Peyer's patch (tissue), 4 donors: ENCODE data around the gene TMEM178B. TPM values are rescaled to one million over a fixed set of nuclear protein-coding genes. Genes with fewer than 3 reads are reported as not detected.

Experiments used
- DNase-seq, 3 donors: peaks; one replicate each; pipeline ENCODE4 v3.0.0-alpha.2; 2017 to 2019
- H3K27ac ChIP-seq, 4 donors: fragments of 200-600 bp; sonication (generic); one replicate each; pipeline ENCODE4 v1.5.1; 2016 to 2019
- H3K27me3 ChIP-seq, 2 donors: fragments of 200-600 bp; sonication (generic); one replicate each; pipeline ENCODE4 v1.5.1; 2019
- H3K36me3 ChIP-seq, 3 donors: fragments of 200-600 bp; sonication (generic); one replicate each; pipeline ENCODE4 v1.5.1; 2016 to 2019
- H3K4me1 ChIP-seq, 4 donors: fragments of 200-600 bp; sonication (generic); one replicate each; pipeline ENCODE4 v1.5.1; 2016 to 2019
- H3K4me3 ChIP-seq, 4 donors: fragments of 200-600 bp; sonication (generic); 1 replicate in 3 of 4; 2 replicates in 1 of 4; pipeline ENCODE4 v1.5.1; 2016 to 2019; ENCODE audit warnings: mild to moderate bottlenecking in 1 of 4
- H3K9me3 ChIP-seq, 4 donors: fragments of 200-600 bp; sonication (generic); one replicate each; pipeline ENCODE4 v1.5.1; 2016 to 2019; ENCODE audit warnings: mild to moderate bottlenecking in 1 of 4
- POLR2A ChIP-seq, 2 donors: fragments of 450-650 bp; IDR thresholded peaks; one replicate each; pipeline ENCODE4 v1.5.1; 2017; ENCODE audit warnings: antibody characterized with exemption in 2 of 2, mild to moderate bottlenecking in 2 of 2, moderate library complexity in 2 of 2
- total RNA-seq, 4 donors: library from RNA; depleted of rRNA; stranded (reverse); fragments of >200 nt; gene quantifications; one replicate each; pipeline ENCODE4 v1.1.0, GENCODE V29; 2016
- TF ChIP-seq, protein P1 (sequence below), 6 experiments: fragments of 450-650 bp in 4 of 6; fragments of 200-600 bp in 2 of 6; sonication (generic) in 1 of 6; IDR thresholded peaks; one replicate each; pipeline ENCODE4 v1.5.1; 2017 to 2019; ENCODE audit warnings: antibody characterized with exemption in 6 of 6, mild to moderate bottlenecking in 3 of 6, moderate library complexity in 1 of 6

The TMEM178B gene
- total RNA-seq, 4 donors from 2014 or later, result under 0.01 to 0.66 (median 0.13) TPM; not detected in 1

DNA sequence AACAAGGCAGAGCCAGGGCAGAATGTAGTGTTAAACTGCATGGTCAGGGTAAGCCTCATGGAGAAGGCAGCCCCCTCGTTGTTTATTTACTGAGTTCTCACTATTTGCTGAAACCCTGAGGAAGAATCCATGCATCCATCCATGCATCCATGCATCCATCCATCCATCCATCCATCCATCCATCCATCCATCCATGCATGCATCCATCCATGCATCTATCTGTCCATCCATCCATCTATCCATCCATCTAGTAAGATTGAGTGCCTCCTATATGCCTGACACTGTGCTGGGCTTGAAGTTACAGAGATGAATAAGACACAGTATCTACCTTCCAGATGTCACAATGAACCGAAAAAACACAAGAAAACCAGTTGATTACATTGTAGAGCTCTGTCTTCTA lies 275.9 kb downstream of the TMEM178B start:
- no peak for DNase-seq
- TF ChIP-seq POLR2A (IDR thresholded peaks at IDR 0.05), result no peak
- TF ChIP-seq, protein P1, sequence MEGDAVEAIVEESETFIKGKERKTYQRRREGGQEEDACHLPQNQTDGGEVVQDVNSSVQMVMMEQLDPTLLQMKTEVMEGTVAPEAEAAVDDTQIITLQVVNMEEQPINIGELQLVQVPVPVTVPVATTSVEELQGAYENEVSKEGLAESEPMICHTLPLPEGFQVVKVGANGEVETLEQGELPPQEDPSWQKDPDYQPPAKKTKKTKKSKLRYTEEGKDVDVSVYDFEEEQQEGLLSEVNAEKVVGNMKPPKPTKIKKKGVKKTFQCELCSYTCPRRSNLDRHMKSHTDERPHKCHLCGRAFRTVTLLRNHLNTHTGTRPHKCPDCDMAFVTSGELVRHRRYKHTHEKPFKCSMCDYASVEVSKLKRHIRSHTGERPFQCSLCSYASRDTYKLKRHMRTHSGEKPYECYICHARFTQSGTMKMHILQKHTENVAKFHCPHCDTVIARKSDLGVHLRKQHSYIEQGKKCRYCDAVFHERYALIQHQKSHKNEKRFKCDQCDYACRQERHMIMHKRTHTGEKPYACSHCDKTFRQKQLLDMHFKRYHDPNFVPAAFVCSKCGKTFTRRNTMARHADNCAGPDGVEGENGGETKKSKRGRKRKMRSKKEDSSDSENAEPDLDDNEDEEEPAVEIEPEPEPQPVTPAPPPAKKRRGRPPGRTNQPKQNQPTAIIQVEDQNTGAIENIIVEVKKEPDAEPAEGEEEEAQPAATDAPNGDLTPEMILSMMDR (IDR thresholded peaks at IDR 0.05), result no peak
- H3K36me3 ChIP-seq, result no peaks in the 10 kb centered on the region

DNA sequence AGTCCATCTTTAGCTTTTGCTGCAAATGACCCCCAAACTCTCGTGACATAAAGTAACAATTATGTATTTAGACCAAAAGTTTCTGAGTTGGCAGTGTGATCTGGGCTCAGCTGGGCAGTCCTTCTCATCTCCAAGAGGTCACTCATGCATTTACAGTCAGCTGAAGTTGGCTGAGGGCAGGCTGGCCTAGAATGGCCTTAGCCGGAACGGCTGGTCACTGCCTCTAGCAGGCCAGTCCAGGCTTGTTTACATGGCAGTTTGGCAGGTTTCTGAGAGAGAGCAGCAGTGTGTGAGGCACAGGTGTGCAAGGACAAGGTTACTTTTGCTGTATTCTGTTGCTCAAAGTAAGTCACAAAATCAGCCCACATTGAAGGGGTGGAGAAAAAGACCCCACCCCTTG lies 277.3 kb downstream of the TMEM178B start:
- Histone ChIP-seq H3K9me3 (no peaks in the 10 kb centered on the region), H3K36me3 (no peaks in the 10 kb centered on the region), H3K27ac (no peak overlapping the region), H3K27me3 (no peaks in the 10 kb centered on the region), H3K4me3 (no peak overlapping the region), H3K4me1 (no peaks in the 10 kb centered on the region)
- TF ChIP-seq POLR2A (IDR thresholded peaks at IDR 0.05), result no peak
- TF ChIP-seq, protein P1 (IDR thresholded peaks at IDR 0.05), result no peak
- no peak for DNase-seq

More for the DNA sequence above, 275.9 kb downstream of the TMEM178B start:
- no peaks in the 10 kb centered on the region for H3K9me3 ChIP-seq
- H3K27ac ChIP-seq, result no peak overlapping the region
- no peaks in the 10 kb centered on the region for H3K4me1 ChIP-seq
- H3K27me3 ChIP-seq, result no peaks in the 10 kb centered on the region
- no peak overlapping the region for H3K4me3 ChIP-seq

DNA sequence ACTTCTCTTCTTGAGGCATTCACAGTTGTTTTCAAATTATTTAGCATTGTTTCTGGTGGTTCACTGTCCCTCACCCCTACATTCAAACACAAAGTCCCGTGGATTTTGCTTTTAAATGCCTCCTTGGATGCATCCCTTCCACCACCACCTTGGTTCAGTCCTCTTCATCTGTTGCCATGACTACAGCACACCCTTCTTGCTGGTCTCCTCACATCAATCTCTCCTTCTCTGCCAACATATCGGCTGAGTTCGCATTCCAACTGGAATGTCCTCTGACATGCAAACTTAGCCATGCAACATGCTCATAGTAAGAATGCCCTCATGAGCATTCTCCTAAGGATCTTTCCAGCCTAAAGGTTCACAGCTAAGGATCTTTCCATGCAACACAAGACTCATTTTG lies 279.1 kb downstream of the TMEM178B start:
- Histone ChIP-seq H3K36me3 (no peaks in the 10 kb centered on the region), H3K4me3 (no peak overlapping the region), H3K27ac (no peak overlapping the region), H3K27me3 (no peaks in the 10 kb centered on the region), H3K4me1 (no peaks in the 10 kb centered on the region), H3K9me3 (no peaks in the 10 kb centered on the region)
- TF ChIP-seq, protein P1 (IDR thresholded peaks at IDR 0.05), result no peak
- TF ChIP-seq POLR2A (IDR thresholded peaks at IDR 0.05), result no peak
- no peak for DNase-seq

DNA sequence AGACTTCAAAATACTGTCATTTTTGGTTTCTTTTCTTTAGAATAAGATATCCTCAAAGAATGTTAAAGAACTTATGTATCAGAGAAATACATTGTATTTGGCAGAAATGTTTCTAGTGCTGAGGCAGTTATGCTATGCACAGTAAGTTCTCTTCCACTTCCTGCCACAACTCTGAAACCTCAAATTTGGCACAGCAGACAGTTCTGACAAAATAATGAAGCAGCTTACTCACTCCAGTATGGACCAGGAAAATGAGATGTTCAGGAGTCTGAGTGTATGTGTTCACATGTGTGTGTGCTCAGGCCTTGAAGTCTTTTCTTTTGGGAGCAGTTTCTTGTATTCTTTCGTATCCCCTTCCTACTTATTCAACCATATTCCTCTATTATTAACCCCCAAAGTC lies 280.4 kb downstream of the TMEM178B start:
- no peaks in the 10 kb centered on the region for H3K9me3 ChIP-seq
- DNase-seq, result no peak
- no peaks in the 10 kb centered on the region for H3K27me3 ChIP-seq
- no peak overlapping the region for H3K27ac ChIP-seq
- no peak for TF ChIP-seq POLR2A (IDR thresholded peaks at IDR 0.05)
- TF ChIP-seq, protein P1 (IDR thresholded peaks at IDR 0.05), result no peak
- H3K4me3 ChIP-seq, result no peak overlapping the region
- no peaks in the 10 kb centered on the region for H3K36me3 ChIP-seq
- no peaks in the 10 kb centered on the region for H3K4me1 ChIP-seq

DNA sequence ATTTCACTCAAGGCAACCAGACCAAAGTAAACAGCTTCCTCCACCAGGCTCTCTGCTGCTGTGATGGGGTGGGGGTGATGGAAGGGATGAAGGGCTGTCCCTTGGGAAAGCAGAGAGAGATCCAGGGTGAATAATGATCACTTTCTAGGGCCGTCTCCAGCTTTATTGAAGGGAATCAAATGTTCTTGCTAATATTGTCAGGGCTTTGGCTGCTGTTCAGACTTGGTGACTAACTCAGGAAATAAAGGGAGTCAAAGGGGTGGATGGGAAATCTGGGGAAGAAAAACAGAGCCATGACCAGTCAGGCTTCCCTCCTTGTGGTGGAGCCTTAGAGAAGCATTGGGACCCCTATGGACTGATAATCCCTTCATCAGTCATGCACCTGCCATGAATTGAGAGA lies 281.2 kb downstream of the TMEM178B start:
- H3K27me3 ChIP-seq, result no peaks in the 10 kb centered on the region
- no peaks in the 10 kb centered on the region for H3K36me3 ChIP-seq
- no peak for TF ChIP-seq POLR2A (IDR thresholded peaks at IDR 0.05)
- TF ChIP-seq, protein P1 (IDR thresholded peaks at IDR 0.05), result no peak
- no peak for DNase-seq
- H3K27ac ChIP-seq, result no peak overlapping the region
- H3K9me3 ChIP-seq, result no peaks in the 10 kb centered on the region
- no peaks in the 10 kb centered on the region for H3K4me1 ChIP-seq
- no peak overlapping the region for H3K4me3 ChIP-seq

DNA sequence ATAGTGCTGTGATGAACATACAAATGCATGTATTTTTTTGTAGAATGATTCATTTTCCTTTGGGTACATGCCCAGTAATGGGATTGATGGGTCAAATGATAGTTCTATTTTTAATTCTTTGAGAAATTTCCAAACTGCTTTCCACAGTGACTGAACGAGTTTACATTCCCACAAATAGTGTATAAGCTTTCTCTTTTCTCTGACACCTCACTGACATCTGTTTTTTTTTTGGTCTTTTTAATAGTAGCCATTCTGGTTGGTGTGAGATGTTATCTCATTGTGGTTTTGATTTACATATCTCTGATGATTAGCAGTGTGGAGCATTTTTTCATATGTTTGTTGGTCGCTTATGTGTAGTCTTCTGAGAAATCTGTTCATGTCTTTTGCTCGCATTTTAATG lies 282.3 kb downstream of the TMEM178B start:
- TF ChIP-seq POLR2A (IDR thresholded peaks at IDR 0.05), result no peak
- TF ChIP-seq, protein P1 (IDR thresholded peaks at IDR 0.05), result no peak
- Histone ChIP-seq H3K27me3 (no peaks in the 10 kb centered on the region), H3K9me3 (no peaks in the 10 kb centered on the region), H3K4me1 (no peaks in the 10 kb centered on the region), H3K27ac (no peak overlapping the region), H3K4me3 (no peak overlapping the region), H3K36me3 (no peaks in the 10 kb centered on the region)
- DNase-seq, result no peak
